Ovary (tissue), 9 donors: ENCODE results near the gene ITSN2. TPM values are rescaled to one million over a fixed set of nuclear protein-coding genes. Genes with fewer than 3 reads are reported as not detected.
"Not testable (repeated sequence)": the region's sequence is repeated elsewhere in the genome, so short reads cannot be mapped to it uniquely, and the experiment has no call there.

Experiments used
- DNase-seq, 5 donors: peaks; one replicate each; pipeline ENCODE4 v3.0.0-alpha.2; 2019 to 2020
- H3K27ac ChIP-seq, 2 donors: fragments of 200-600 bp; one replicate each; pipeline versions ENCODE4 v1.5.1 to v1.8.0; 2019 to 2022
- H3K27me3 ChIP-seq: fragments of 200-600 bp; one replicate; pipeline ENCODE4 v1.8.0; 2022
- H3K36me3 ChIP-seq: fragments of 200-600 bp; sonication (generic); one replicate; pipeline ENCODE4 v1.5.1; 2019
- H3K4me1 ChIP-seq: one replicate; pipeline ENCODE4 v1.8.1; 2013; ENCODE audit warnings: mild to moderate bottlenecking, moderate library complexity; ENCODE audit not compliant: insufficient read depth
- H3K4me3 ChIP-seq: fragments of 200-600 bp; sonication (generic); one replicate; pipeline ENCODE4 v1.5.1; 2017
- H3K9me3 ChIP-seq, 2 donors: fragments of 200-600 bp in 1 of 2; sonication (generic) in 1 of 2; one replicate each; pipeline versions ENCODE4 v1.5.1 to v1.8.1; 2013 to 2019; ENCODE audit warnings: mild to moderate bottlenecking in 1 of 2, moderate library complexity in 1 of 2
- CTCF ChIP-seq, 3 donors: fragments of 450-650 bp in 2 of 3; fragments of 200-600 bp in 1 of 3; IDR thresholded peaks; one replicate each; pipeline versions ENCODE4 v1.5.1 to v1.8.0; 2016 to 2022; ENCODE audit warnings: antibody characterized with exemption in 3 of 3, mild to moderate bottlenecking in 1 of 3
- EP300 ChIP-seq: sonication (generic); formaldehyde crosslinking; IDR thresholded peaks from one replicate; pipeline ENCODE4 v1.6.1; 2017; ENCODE audit warnings: antibody characterized with exemption
- POLR2A ChIP-seq: fragments of 450-650 bp; IDR thresholded peaks from one replicate; pipeline ENCODE4 v1.6.1; 2017; ENCODE audit warnings: antibody characterized with exemption, mild to moderate bottlenecking, moderate library complexity
- WGBS, 3 donors: extraction: QIAGEN DNeasy Blood & Tissue Kit in 1 of 3; methylation state at CpG; one replicate each; pipeline versions ENCODE4 v1.1.5 to v1.1.7; 2013 to 2017; 5-methylcytosine and 5-hydroxymethylcytosine counted together
- intact Hi-C, 4 donors: fragments of 100-400 bp; cut with DNase I; formaldehyde crosslinking; loops; one replicate each; pipeline versions ENCODE4 v1.11.0 to v1.15.1; 2022 to 2023
- polyA plus RNA-seq, 2 donors: library from polyadenylated mRNA; stranded (reverse); fragments of 200-250 nt in 1 of 2; fragments of 350-450 nt in 1 of 2; fragmentation: Illumina TruSeq in 1 of 2; extraction: RNeasy Lipid Tissue Mini Kit (QIAGEN cat#74804) in 1 of 2; gene quantifications; one replicate each; pipeline ENCODE4 v1.2.3, GENCODE V29; 2013 to 2014
- total RNA-seq, 7 donors: library from RNA; depleted of rRNA in 2 of 7; stranded (reverse); fragments of >200 nt in 2 of 7; fragmentation: NEBNext Ultra II Directional in 3 of 7; extraction: Animal tissue kit (Norgen Biotek cat#: 25700) in 3 of 7; gene quantifications; one replicate each; pipeline versions ENCODE4 v1.1.0 to v1.2.4, GENCODE V29; 2016 to 2023
- donor health status: DM: no; HTN: no; CAD: no; lungs with moderate emphysema.
- donor health status: DM: no; HTN: no; CAD: no.
- donor health status: Bipolar disorder and iron deficiency.
- donor health status: DM: yes; HTN: yes; CAD: no.
- donor health status: DM: no; HTN: no; CAD: no.
- donor health status: DM: yes; HTN: yes; CAD: no.

The ITSN2 gene
- total and polyA plus RNA-seq, 9 donors, result 17.8 to 44.4 (median 38.5) TPM

GRCh38 chr2:24345937-24346336 lies 14.4 kb downstream of the ITSN2 start:
- no peaks in the 10 kb centered on the region for H3K27me3 ChIP-seq
- intact Hi-C loops, result no loop called here
- no peak overlapping the region for H3K4me3 ChIP-seq
- no peaks in the 10 kb centered on the region for H3K9me3 ChIP-seq
- no peak for DNase-seq
- H3K27ac ChIP-seq, result no peak overlapping the region
- H3K4me1 ChIP-seq, result peaks cover 2% of the 10 kb centered on the region
- no peaks in the 10 kb centered on the region for H3K36me3 ChIP-seq
- TF ChIP-seq EP300 (no peak), CTCF (IDR thresholded peaks at IDR 0.05) (no peak), POLR2A (no peak)
- WGBS, 3 donors, result 63 to 78% (median 68%) methylated on average over 4 of the region's 4 CpGs

- intact Hi-C loops, result no loop called here
Observed at GRCh38 chr2:24343225-24343882, 17.0 kb downstream of the ITSN2 start.

GRCh38 chr2:24342110-24342910 lies 18.0 kb downstream of the ITSN2 start:
- 91 to 96% (median 94%) methylated on average over 9 of the region's 9 CpGs for WGBS, 3 donors
- no peaks in the 10 kb centered on the region for H3K9me3 ChIP-seq
- H3K27me3 ChIP-seq, result no peaks in the 10 kb centered on the region
- no peak overlapping the region for H3K4me3 ChIP-seq
- DNase-seq, result no peak
- intact Hi-C loops, result no loop called here
- H3K4me1 ChIP-seq, result peaks cover 5% of the 10 kb centered on the region
- H3K36me3 ChIP-seq, result no peaks in the 10 kb centered on the region
- no peak for TF ChIP-seq EP300
- no peak for TF ChIP-seq CTCF (IDR thresholded peaks at IDR 0.05)
- no peak overlapping the region for H3K27ac ChIP-seq

More at GRCh38 chr2:24343225-24343882, 17.0 kb downstream of the ITSN2 start:
- Histone ChIP-seq H3K4me1 (peaks cover 3% of the 10 kb centered on the region), H3K27me3 (no peaks in the 10 kb centered on the region), H3K4me3 (no peak overlapping the region), H3K36me3 (no peaks in the 10 kb centered on the region), H3K9me3 (no peaks in the 10 kb centered on the region), H3K27ac (no peak overlapping the region)
- TF ChIP-seq EP300, result no peak
- TF ChIP-seq CTCF (IDR thresholded peaks at IDR 0.05), result no peak
- TF ChIP-seq POLR2A, result no peak
- no peak for DNase-seq
- WGBS, 3 donors, result 80 to 94% (median 84%) methylated on average over 1 of the region's 1 CpG

- Histone ChIP-seq H3K27ac (no peak overlapping the region), H3K9me3 (no peaks in the 10 kb centered on the region), H3K27me3 (no peaks in the 10 kb centered on the region), H3K4me3 (no peak overlapping the region), H3K4me1 (peaks cover 3% of the 10 kb centered on the region), H3K36me3 (no peaks in the 10 kb centered on the region)
- TF ChIP-seq POLR2A (no peak), EP300 (no peak), CTCF (IDR thresholded peaks at IDR 0.05) (no peak)
- DNase-seq, result no peak
- WGBS, 3 donors, result 87 to 95% (median 94%) methylated on average over 6 of the region's 6 CpGs
- intact Hi-C loops, result no loop called here
Observed at GRCh38 chr2:24339856-24340262, 20.5 kb downstream of the ITSN2 start.

GRCh38 chr2:24339098-24339497 lies 21.2 kb downstream of the ITSN2 start:
- H3K36me3 ChIP-seq, intact Hi-C loops, H3K27ac ChIP-seq, H3K4me1 ChIP-seq, H3K4me3 ChIP-seq, H3K27me3 ChIP-seq, DNase-seq, H3K9me3 ChIP-seq: not testable (repeated sequence)
- 90 to 95% (median 90%) methylated on average over 9 of the region's 9 CpGs for WGBS, 3 donors
